NCI-H526 treated with DMSO at 0.1 percent for 48 hours (cell line): ENCODE data around the gene LRRFIP1.
"Not testable (repeated sequence)": the region's sequence is repeated elsewhere in the genome, so short reads cannot be mapped to it uniquely, and the experiment has no call there.

Experiments used
- DNase-seq: peaks from one replicate; lab custom pipeline; 2025; lab: John Stamatoyannopoulos, UW

LRRFIP1 gene

GRCh38 chr2:237744613-237745249 is 117.3 kb downstream of the LRRFIP1 start:
- DNase-seq = no peak

DNA sequence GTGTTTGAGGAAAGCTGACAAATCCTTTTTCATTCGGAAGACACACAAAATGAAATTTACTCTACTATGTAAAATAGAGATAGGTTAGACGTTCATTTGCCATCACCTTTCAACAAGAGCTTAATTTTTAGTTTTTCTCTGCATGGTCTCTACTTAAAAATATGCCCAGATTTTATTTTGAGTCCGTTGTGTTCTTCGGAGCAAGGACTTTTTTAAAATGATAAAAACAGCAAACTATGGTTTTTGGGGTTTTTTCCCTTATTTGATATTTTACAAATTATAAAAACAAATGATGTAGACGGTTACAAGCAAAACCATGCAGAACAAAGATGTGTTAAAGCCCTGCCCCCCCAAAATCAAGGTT is 117.8 kb downstream of the LRRFIP1 start:
- DNase-seq = no peak

GRCh38 chr2:237746302-237747080 is 119.1 kb downstream of the LRRFIP1 start:
- no peak for DNase-seq

GRCh38 chr2:237747189-237747588 is 119.8 kb downstream of the LRRFIP1 start:
- no peak for DNase-seq

DNA sequence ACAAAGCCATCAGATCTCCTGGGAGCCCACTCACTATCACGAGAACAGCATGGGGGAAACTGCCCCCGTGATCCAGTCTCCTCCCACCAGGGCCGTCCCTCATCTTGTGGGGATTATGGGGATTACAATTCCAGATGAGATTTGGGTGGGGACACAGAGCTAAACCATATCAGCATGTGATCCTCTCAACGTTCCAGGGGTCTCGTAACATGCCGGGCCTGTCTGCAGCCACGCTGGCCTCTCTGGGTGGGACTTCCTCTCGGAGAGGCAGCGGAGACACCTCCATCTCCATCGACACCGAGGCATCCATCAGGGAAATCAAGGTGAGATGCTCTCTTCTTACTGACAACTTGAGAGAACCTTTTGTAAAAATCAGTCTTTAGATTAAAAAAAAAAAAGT is 121.6 kb downstream of the LRRFIP1 start:
- no peak for DNase-seq

- DNase-seq = no peak
These were observed 122.6 kb downstream of the LRRFIP1 start for GRCh38 chr2:237749961-237750360.

- DNase-seq = not testable (repeated sequence)
These were observed 123.1 kb downstream of the LRRFIP1 start for GRCh38 chr2:237750441-237750840.

- no peak for DNase-seq
These were observed 125.4 kb downstream of the LRRFIP1 start for GRCh38 chr2:237752761-237753165.

- DNase-seq = no peak
These were observed 126.8 kb downstream of the LRRFIP1 start for GRCh38 chr2:237754182-237754581.

- no peak for DNase-seq
These were observed 127.3 kb downstream of the LRRFIP1 start for GRCh38 chr2:237754626-237755248.

DNA sequence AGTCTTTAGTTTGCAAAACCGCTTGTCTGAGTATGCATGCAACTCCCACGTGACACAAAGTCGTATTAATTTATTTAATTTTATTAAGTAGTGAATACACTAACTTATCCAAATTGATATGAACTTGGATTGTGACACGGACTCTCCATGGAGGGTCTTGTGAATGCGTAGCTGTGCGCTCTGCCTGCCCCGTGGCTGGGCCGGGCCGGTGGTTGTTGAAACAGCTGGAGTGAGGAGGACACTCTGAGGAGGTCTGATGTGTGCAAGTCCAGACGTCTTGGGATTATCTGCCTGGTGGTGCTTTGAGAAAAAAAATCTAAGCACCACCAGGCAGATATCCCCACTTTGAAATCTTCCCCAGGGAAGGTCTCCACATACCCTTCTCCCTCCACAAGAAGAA is 130.2 kb downstream of the LRRFIP1 start:
- no peak for DNase-seq

DNA sequence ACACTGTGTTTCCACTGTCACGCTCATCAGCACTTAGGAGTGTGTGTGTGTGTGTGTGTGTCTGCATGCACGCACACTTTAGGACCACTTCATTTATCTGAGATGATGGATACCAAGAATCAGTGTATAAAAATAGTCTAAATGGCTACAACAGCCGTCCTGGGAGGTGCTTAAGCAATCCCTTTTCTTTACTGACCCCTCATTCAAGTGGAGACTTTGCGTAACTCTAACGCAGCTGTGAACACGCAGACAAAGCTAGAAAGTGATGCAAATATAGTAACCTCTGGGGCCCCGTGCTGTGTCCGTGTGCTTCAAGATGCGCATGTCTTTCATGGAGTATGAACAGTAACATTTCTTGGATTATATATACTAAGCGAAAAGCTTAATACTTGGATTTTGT is 130.8 kb downstream of the LRRFIP1 start:
- no peak for DNase-seq

DNA sequence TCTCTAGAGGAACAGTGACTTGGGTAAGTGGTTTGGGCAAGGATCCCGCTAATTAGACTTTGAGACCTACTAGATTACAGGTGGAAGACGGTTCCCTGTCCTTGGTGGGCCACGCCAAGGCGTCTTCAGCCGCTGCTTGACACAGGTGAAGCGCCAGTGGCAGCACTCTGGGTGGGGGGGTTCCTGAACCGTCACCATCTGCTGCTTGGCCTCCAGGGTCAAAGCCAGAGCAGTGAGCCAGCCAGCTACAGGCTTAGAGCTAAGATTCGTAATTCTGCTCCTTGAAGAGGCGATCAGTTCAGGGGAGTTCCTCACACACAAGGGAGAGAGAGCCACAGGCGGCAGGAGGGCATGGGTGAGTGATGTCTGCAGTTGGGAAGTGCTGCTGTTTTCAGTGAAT is 131.8 kb downstream of the LRRFIP1 start:
- DNase-seq = no peak

DNA sequence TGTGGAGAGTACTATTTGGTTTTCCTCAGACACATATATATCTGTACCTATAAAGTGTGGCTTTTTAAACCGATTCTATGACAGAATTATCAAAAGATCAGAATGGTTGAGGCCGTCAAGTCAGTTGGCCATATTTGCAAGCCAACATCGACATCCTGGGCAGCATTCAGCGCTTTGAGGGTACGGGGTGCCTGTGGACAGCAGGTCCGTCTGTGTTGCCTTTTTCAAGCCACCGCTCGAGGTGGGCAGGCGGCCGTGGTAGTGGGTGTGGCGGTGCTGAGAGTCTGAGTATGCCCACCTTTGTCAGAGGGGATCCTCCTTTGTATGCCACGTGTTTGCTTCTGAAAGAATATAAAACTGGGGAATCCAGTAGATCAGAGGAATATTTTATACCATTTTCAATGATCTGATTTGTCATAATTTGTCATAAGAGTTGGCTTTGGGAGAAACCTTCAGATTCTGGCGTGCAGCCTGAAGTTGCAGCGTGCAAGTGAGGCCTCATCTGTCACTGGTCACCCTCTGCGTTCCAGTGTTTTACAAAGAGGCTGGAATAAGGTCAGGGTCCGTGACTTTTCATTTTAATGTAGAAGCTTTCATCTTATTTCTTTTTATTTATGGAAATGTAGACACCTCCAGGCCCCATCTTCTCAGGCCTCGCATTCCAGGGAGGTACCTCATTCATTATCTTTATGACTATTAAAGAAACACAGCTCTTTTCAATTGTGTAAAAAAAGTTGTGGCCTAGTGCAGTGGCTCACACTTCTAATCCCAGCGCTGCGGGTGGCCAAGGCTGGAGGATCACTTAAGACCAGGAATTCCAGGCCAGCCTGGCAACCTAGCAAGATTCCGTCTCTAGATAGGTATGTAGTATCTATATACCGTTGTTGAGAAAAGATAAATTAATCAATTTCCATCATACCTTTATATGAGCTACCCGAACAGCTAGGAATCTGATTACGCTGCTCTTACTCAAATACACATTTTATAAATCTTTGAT is 133.4 kb downstream of the LRRFIP1 start:
- no peak for DNase-seq

DNA sequence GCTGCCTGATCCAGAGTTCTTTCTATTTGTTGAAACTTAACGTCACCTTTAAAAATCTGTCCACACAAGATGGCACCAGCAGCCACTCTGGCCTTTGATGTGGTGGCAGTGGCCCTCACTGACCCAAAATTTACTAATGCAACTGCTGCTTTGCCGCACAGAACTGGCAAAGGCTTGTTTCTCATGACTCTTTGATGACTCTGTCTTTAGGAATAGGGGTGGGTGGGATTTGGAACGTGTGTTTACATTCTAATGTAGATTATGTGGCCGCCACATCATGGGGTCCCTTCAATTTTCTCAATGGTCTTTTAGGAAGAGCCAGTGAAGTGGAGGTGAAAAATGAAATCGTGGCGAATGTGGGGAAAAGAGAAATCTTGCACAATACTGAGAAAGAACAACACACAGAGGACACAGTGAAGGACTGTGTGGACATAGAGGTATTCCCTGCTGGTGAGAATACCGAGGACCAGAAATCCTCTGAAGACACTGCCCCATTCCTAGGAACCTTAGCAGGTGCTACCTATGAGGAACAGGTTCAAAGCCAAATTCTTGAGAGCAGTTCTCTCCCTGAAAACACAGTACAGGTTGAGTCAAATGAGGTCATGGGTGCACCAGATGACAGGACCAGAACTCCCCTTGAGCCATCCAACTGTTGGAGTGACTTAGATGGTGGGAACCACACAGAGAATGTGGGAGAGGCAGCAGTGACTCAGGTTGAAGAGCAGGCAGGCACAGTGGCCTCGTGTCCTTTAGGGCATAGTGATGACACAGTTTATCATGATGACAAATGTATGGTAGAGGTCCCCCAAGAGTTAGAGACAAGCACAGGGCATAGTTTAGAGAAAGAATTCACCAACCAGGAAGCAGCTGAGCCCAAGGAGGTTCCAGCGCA is 135.2 kb downstream of the LRRFIP1 start:
- not testable (repeated sequence) for DNase-seq

DNA sequence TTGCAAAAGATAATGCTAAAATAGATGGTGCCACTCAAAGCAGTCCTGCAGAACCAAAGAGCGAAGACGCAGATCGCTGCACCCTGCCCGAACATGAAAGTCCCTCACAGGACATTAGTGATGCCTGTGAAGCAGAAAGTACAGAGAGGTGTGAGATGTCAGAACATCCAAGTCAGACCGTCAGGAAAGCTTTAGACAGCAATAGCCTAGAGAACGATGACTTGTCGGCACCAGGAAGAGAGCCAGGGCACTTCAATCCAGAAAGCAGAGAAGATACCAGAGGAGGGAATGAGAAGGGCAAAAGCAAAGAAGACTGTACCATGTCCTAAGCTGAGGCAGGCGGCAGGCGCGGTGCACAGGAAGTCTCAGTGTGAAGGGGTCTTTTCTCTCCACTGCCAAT is 136.4 kb downstream of the LRRFIP1 start:
- no peak for DNase-seq

DNA sequence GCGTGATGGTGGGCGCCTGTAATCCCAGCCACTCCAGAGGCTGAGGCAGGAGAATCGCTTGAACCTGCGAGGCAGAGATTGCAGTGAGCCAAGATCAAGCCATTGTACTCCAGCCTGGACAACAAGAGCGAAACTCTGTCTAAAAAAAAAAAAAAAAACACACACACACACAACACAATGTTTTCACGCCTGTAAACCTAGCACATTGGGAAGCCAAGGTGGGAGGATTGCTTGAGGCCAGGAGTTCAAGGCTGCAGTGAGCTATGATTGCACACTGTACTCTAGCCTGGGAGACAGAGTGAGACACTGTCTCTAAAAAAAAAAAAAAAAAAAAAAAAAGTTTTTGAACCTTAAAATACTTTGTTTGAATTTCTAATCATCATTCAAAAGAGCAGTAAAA is 137.7 kb downstream of the LRRFIP1 start:
- DNase-seq = not testable (repeated sequence)

GRCh38 chr2:237765875-237766274 is 138.5 kb downstream of the LRRFIP1 start:
- no peak for DNase-seq

GRCh38 chr2:237766340-237766739 is 139.0 kb downstream of the LRRFIP1 start:
- no peak for DNase-seq

DNA sequence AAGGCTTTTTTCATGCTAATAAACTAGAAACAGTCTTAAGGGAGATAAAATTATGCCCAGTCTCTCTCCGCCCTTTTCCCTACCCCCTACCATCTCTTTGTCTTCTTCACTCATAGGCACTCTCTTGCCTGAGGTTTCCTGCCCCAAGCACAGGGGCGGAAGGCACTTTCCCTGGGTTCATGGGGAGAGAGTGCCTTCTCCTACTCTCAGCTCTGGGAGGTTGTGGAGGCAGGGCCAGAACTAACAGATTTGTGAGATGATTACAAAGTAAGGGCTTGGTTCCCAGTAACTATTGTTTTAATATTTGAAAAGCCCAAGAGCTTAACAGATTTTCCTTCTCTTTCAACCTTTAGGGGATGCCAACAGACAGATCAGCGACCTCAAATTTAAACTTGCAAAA is 145.1 kb downstream of the LRRFIP1 start:
- no peak for DNase-seq

GRCh38 chr2:237773826-237774225 is 146.4 kb downstream of the LRRFIP1 start:
- no peak for DNase-seq
